Activated T-cell treated with anti-CD3 and anti-CD28 coated beads for 1 hour (primary cell): Measurements from ENCODE around the gene GNAT1.
"Not testable (repeated sequence)": the region's sequence is repeated elsewhere in the genome, so short reads cannot be mapped to it uniquely, and the experiment has no call there.

ENCODE experiments used
- DNase-seq: peaks from one replicate; pipeline ENCODE4 v3.0.0-alpha.2; 2020; ENCODE audit warnings: low read depth

GNAT1 gene

DNA sequence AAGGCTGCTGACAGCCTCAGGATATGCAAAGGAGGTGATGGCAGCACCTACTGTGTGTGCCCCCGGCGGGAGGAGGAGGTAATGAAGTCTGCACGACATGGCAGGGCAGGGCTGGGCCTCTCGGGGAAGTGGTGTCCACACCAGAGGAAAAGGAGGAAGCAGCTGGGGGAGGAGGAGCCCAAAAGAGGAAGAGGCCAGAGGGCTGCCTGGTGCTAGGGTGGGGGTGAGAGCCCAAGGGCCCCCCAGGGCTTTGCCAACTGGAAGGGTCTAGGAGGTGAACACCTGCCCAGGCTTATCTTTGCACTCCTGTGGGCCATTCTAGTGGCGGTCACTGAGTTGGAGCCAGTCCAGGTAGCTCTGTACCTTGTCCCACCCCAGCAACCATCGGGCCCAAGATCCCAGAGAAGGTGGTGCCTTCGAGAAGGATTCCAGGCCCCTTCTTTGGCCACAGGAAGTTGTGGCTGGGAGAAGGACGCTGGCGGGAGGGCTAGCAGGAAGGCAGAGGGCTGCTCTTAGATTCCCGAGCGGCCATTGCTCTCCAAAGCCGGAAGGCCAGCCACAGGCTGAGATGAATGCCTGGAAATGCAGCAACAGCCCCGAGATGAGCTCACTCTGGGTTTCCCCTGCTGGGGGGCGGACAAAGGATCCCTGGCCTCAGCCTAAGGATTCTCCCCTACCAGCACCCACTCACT lies 51.6 kb downstream of the GNAT1 start:
- no peak for DNase-seq

DNA sequence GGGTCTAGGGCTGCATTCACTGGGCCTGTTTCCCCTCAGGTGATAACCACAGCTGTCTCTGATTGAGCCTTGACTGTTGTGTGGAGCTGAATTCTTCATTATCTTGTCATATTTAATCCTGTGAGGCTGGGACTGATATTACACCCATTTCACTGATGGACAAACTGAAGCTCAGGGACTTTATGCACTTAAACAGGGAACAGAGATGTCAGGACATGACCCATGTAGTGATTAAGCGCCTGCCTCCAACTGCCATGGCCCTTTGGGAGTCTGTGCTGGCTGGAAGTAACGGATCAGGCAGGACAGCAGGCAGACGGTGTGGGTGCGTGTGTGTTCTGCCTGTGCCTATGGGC lies 52.1 kb downstream of the GNAT1 start:
- DNase-seq, result no peak

- DNase-seq, result not testable (repeated sequence)
Measured at GRCh38 chr3:50244813-50245212, 53.4 kb downstream of the GNAT1 start.

DNA sequence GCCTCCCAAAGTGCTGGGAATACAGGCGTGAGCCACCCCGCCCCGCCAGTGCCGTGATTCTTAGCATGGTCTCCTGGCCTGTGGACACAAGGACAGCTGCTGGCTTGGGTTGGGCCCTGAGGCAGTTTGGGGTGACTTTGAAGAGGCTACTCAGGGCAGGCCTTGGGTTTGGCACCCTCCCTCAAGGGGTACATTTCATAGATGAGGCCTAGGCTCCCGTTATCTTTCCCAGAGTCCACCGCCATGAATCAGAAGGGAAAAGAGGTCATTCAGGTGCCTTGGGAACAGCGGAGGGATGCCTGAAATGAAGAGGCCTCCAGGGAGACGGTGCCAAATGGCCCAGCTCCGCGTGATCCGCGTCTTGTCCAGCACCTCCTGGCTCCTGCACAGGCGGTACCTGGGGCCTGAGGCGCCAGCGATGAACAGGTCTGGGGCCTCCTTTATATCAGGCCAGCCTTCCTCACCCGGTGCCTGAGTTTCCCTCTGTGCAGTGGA lies 53.9 kb downstream of the GNAT1 start:
- no peak for DNase-seq

- peak; percentile 99 for DNase-seq
Measured at GRCh38 chr3:50245831-50246516, 54.6 kb downstream of the GNAT1 start.

- peak; percentile 60 for DNase-seq
Measured at GRCh38 chr3:50246517-50246954, 55.1 kb downstream of the GNAT1 start.
